ENCODE data around the gene TAPT1. TPM values are rescaled to one million over a fixed set of nuclear protein-coding genes. Genes with fewer than 3 reads are reported as not detected.

The TAPT1 gene
- total RNA-seq, 1 donor from 2014 or later: 34.8 TPM

- no peak for TF ChIP-seq CTCF (conservative IDR thresholded peaks at IDR 0.05)
- H3K27me3 Mint-ChIP-seq: no peaks in the 10 kb centered on the region
- H3K27ac Mint-ChIP-seq: no peak overlapping the region
- peaks cover 19% of the 10 kb centered on the region for H3K4me1 Mint-ChIP-seq (ENCODE audit: unreplicated experiment)
- no peaks in the 10 kb centered on the region for H3K9me3 Mint-ChIP-seq
- no peak overlapping the region for H3K4me3 Mint-ChIP-seq
- DNase-seq (ENCODE audit: extremely low spot score, unreplicated experiment): no peak
- peaks cover 3% of the 10 kb centered on the region for H3K36me3 Mint-ChIP-seq
Measured at GRCh38 chr4:16203083-16203482, 23.2 kb downstream of the TAPT1 start.

GRCh38 chr4:16202598-16202997 lies 23.7 kb downstream of the TAPT1 start:
- TF ChIP-seq CTCF (conservative IDR thresholded peaks at IDR 0.05): no peak
- H3K9me3 Mint-ChIP-seq: no peaks in the 10 kb centered on the region
- peaks cover 3% of the 10 kb centered on the region for H3K36me3 Mint-ChIP-seq
- H3K27ac Mint-ChIP-seq: no peak overlapping the region
- DNase-seq (ENCODE audit: extremely low spot score, unreplicated experiment): no peak
- no peaks in the 10 kb centered on the region for H3K27me3 Mint-ChIP-seq
- H3K4me1 Mint-ChIP-seq (ENCODE audit: unreplicated experiment): peaks cover 24% of the 10 kb centered on the region
- H3K4me3 Mint-ChIP-seq: no peak overlapping the region

- DNase-seq (ENCODE audit: extremely low spot score, unreplicated experiment): no peak
- H3K9me3 Mint-ChIP-seq: no peaks in the 10 kb centered on the region
- H3K4me3 Mint-ChIP-seq: no peak overlapping the region
- no peak overlapping the region for H3K27ac Mint-ChIP-seq
- H3K4me1 Mint-ChIP-seq (ENCODE audit: unreplicated experiment): peaks cover 24% of the 10 kb centered on the region
- no peaks in the 10 kb centered on the region for H3K36me3 Mint-ChIP-seq
- peak; percentile 67 for TF ChIP-seq CTCF (conservative IDR thresholded peaks at IDR 0.05)
- H3K27me3 Mint-ChIP-seq: no peaks in the 10 kb centered on the region
Measured at GRCh38 chr4:16199093-16199492, 27.2 kb downstream of the TAPT1 start.

GRCh38 chr4:16197876-16198665 lies 28.2 kb downstream of the TAPT1 start:
- H3K27me3 Mint-ChIP-seq: no peaks in the 10 kb centered on the region
- TF ChIP-seq CTCF (conservative IDR thresholded peaks at IDR 0.05): no peak
- no peak for DNase-seq (ENCODE audit: extremely low spot score, unreplicated experiment)

GRCh38 chr4:16196482-16197393 lies 29.5 kb downstream of the TAPT1 start:
- H3K27ac Mint-ChIP-seq: peak overlapping the region; percentile 68
- H3K4me3 Mint-ChIP-seq: peak overlapping the region; percentile 32

More at GRCh38 chr4:16197876-16198665, 28.2 kb downstream of the TAPT1 start:
- peaks cover 5% of the 10 kb centered on the region for H3K36me3 Mint-ChIP-seq
- peaks cover 28% of the 10 kb centered on the region for H3K4me1 Mint-ChIP-seq (ENCODE audit: unreplicated experiment)
- H3K27ac Mint-ChIP-seq: no peak overlapping the region
- no peak overlapping the region for H3K4me3 Mint-ChIP-seq
- no peaks in the 10 kb centered on the region for H3K9me3 Mint-ChIP-seq

More at GRCh38 chr4:16196482-16197393, 29.5 kb downstream of the TAPT1 start:
- no peaks in the 10 kb centered on the region for H3K27me3 Mint-ChIP-seq
- H3K4me1 Mint-ChIP-seq (ENCODE audit: unreplicated experiment): peaks cover 36% of the 10 kb centered on the region
- peak; percentile 65 for TF ChIP-seq CTCF (conservative IDR thresholded peaks at IDR 0.05)
- peaks cover 8% of the 10 kb centered on the region for H3K36me3 Mint-ChIP-seq
- no peaks in the 10 kb centered on the region for H3K9me3 Mint-ChIP-seq
- no peak for DNase-seq (ENCODE audit: extremely low spot score, unreplicated experiment)

Measured in type B pancreatic cell (in vitro differentiated cells).